Muscle of leg (tissue), 16 donors: ENCODE measurements around the gene VIL1. TPM values are rescaled to one million over a fixed set of nuclear protein-coding genes. Genes with fewer than 3 reads are reported as not detected.

ENCODE experiments used
- DNase-seq: peaks from one replicate; pipeline ENCODE4 v3.0.0; 2013
- H3K27ac ChIP-seq: one replicate; pipeline ENCODE4 v1.5.1; 2013; ENCODE audit warnings: mild to moderate bottlenecking, low read length, control low read depth
- H3K27me3 ChIP-seq: one replicate; pipeline ENCODE4 v1.6.1; 2013; ENCODE audit warnings: low read length; ENCODE audit not compliant: control insufficient read depth, insufficient read depth
- H3K36me3 ChIP-seq: one replicate; pipeline ENCODE4 v1.6.1; 2013; ENCODE audit warnings: low read length; ENCODE audit not compliant: control insufficient read depth, insufficient read depth
- H3K4me1 ChIP-seq: one replicate; pipeline ENCODE4 v1.6.1; 2013; ENCODE audit warnings: low read length; ENCODE audit not compliant: control insufficient read depth, insufficient read depth
- H3K4me3 ChIP-seq: one replicate; pipeline ENCODE4 v1.5.1; 2013; ENCODE audit warnings: low read length, control low read depth
- H3K9me3 ChIP-seq: replicated peaks from 2 replicates; pipeline ENCODE4 v1.6.1; 2013; ENCODE audit warnings: low read depth, low read length; ENCODE audit not compliant: control insufficient read depth
- WGBS: methylation state at CpG from one replicate; pipeline ENCODE4 v1.1.5; 2013; ENCODE audit warnings: missing lambda C conversion rate; ENCODE audit not compliant: insufficient coverage; 5-methylcytosine and 5-hydroxymethylcytosine counted together
- long read RNA-seq, 11 donors: transcript quantifications; one replicate each; lab custom pipeline, GENCODE V29; 2026
- polyA plus RNA-seq, 8 donors: library from polyadenylated mRNA; unstranded; fragments of 120-200 nt; gene quantifications; one replicate each; pipeline versions ENCODE4 v1.2.1 to v1.2.3, GENCODE V29; 2013; ENCODE audit warnings: inconsistent platforms in 1 of 8, low replicate concordance in 1 of 8; ENCODE audit not compliant: insufficient read length in 8 of 8, insufficient read depth in 1 of 8
- total RNA-seq: library from RNA; stranded (reverse); fragments of 120-200 nt; gene quantifications from one replicate; pipeline ENCODE4 v1.2.4, GENCODE V29; 2013

VIL1 gene
- total RNA-seq = not detected
- 10 to 100 TPM in 1 of 8 donors, 1 to 10 TPM in 1, under 1 TPM in 4, not detected in 2; 0.12 to 19.1 (median 0.45) TPM for polyA plus RNA-seq
- long read RNA-seq, donor 1 = 0 reads
- long read RNA-seq, donor 2 = 0 reads
- long read RNA-seq, donor 3 = 0 reads
- long read RNA-seq, donor 4 = 0 reads
- long read RNA-seq, donor 5 = 0 reads
- long read RNA-seq, donor 6 = 0 reads
- long read RNA-seq, donor 7 = 0 reads
- long read RNA-seq, donor 8 = 0 reads
- long read RNA-seq, donor 9 = 0 reads
- long read RNA-seq, donor 10 = 0 reads
- long read RNA-seq, donor 11 = 0 reads

GRCh38 chr2:218418717-218419458, at the start of gene VIL1:
TSS of gene VIL1 (plus strand) at chr2:218419123. CDS start at chr2:218423779, 4,656 bp downstream.
- no peak for DNase-seq
- Histone ChIP-seq H3K27me3 (peaks cover 4% of the 10 kb centered on the region), H3K27ac (no peak within 1 kb of the TSS), H3K9me3 (no peaks in the 10 kb centered on the region), H3K36me3 (no peaks in the 10 kb centered on the region), H3K4me3 (no peak within 1 kb of the TSS), H3K4me1 (no peaks in the 10 kb centered on the region)
- WGBS = 63% methylated on average over 9 of the region's 9 CpGs

DNA sequence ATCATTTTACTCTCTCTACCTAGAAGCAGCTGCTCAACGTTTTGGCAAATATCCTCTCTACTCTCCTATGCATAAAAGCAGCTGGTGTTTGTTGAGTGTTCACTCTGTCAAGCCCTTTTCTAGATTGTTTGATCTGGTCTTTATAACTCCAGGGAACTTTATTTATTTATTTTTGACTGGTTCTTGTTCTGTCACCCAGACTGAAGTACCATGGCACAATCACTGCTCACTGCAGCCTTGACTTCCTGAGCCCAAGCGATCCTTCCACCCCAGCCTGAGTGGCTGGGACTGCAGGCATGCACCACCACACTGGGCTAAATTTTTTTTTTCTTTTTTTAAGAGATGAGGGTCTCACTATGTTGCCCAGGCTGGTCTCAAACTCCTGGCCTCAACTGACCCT, 49.6 kb upstream of the VIL1 start:
- Histone ChIP-seq H3K9me3 (peaks cover 6% of the 10 kb centered on the region), H3K27me3 (no peaks in the 10 kb centered on the region), H3K4me3 (no peak overlapping the region), H3K36me3 (no peaks in the 10 kb centered on the region), H3K4me1 (peaks cover 18% of the 10 kb centered on the region), H3K27ac (no peak overlapping the region)
- 80% methylated on average over 1 of the region's 2 CpGs for WGBS
- DNase-seq = no peak

DNA sequence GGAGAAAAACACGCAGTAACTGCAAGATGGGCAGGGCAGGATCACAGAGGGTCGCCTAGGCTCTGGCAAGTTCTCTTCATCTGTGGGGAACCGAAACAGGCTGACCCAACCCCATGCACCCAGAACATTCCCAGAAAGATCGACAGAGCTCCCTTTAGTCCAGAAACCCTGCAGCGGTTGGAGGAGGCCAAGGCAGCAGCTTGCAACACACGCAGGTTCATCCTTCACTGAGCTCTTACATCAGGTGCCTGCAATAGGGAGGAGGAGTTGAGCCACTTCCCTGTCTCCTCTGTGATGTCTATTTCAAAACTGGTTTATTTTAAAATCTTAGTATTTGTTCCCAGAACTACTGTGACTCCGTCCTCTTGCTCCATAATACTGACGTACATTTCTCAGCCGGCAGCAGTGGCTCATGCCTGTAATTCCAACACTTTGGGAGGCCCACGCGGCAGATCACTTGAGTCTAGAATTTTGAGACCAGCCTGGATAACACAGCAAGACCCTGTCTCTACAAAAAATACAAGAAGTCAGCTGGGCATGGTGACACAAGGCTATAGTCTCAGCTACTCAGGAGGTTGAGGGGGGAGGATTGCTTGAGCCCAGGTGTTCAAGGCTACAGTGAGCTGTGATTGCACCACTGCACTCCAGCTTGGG, 48.4 kb upstream of the VIL1 start:
- Histone ChIP-seq H3K9me3 (peaks cover 6% of the 10 kb centered on the region), H3K27ac (peak overlapping the region; percentile 37), H3K36me3 (no peaks in the 10 kb centered on the region), H3K4me3 (no peak overlapping the region), H3K27me3 (no peaks in the 10 kb centered on the region), H3K4me1 (peaks cover 18% of the 10 kb centered on the region)
- DNase-seq = peak; percentile 54
- 46% methylated on average over 8 of the region's 11 CpGs for WGBS

DNA sequence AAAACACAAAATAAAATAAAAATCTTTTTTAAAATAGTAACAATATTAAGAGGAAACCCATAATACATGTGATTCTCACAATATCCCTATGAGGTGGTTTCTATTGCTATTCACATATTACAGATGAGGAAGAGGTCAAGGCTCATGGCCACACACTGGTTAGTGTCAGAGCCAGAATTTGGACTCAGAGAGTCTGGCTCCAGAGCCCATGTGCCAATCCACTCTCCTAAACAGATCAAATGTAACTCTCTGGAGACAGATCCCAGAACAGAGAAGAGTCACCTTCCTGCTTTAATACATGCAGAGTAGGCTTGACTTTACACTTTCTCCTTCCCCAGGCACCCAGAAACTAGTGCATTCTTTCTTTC, 47.0 kb upstream of the VIL1 start:
- Histone ChIP-seq H3K27ac (no peak overlapping the region), H3K4me3 (no peak overlapping the region), H3K36me3 (no peaks in the 10 kb centered on the region), H3K4me1 (peaks cover 18% of the 10 kb centered on the region), H3K9me3 (peaks cover 3% of the 10 kb centered on the region), H3K27me3 (no peaks in the 10 kb centered on the region)
- DNase-seq = no peak

DNA sequence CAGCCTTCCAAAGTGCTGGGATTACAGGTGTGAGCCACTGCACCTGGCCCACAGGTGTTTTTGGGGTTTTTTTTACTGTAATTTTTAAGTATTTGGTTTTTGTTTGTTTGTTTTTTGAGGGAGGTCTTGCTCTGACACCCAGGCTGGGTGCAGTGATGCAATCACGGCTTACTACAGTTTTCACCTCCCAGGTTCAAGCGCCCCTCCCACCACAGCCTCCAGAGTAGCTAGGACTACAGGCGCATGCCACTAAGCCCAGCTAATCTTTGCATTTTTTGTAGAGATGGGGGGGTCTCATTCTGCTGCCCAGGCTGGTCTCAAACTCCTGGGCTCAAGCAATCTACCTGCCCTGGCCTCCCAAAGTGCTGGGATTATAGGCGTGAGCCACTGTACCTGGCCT, 44.1 kb upstream of the VIL1 start:
- no peak for DNase-seq
- no peaks in the 10 kb centered on the region for H3K27me3 ChIP-seq
- no peak overlapping the region for H3K27ac ChIP-seq
- H3K36me3 ChIP-seq = no peaks in the 10 kb centered on the region
- H3K4me1 ChIP-seq = peaks cover 2% of the 10 kb centered on the region
- no peaks in the 10 kb centered on the region for H3K9me3 ChIP-seq
- WGBS = 22% methylated on average over 1 of the region's 4 CpGs
- no peak overlapping the region for H3K4me3 ChIP-seq

DNA sequence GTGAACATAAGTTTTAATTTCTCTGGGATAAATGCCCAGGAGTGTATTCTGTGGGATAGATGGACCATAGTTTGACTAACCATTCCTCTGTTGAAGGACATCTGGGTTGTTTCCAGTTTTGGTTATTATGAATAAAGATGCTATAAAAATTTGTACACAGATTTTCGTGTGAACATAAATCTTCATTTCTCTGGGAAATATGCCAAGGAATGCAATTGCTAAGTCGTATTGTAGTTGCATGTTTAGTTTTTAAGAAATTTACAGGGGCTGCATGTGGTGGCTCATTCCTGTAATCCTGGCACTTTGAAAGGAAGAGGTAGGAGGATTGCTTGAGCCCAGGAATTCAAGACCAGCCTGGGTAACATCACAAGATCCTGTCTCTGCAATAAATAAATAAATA, 43.7 kb upstream of the VIL1 start:
- WGBS = 18% methylated on average over 2 of the region's 2 CpGs
- H3K27me3 ChIP-seq = no peaks in the 10 kb centered on the region
- no peaks in the 10 kb centered on the region for H3K9me3 ChIP-seq
- H3K36me3 ChIP-seq = no peaks in the 10 kb centered on the region
- H3K27ac ChIP-seq = no peak overlapping the region
- no peak for DNase-seq
- H3K4me3 ChIP-seq = no peak overlapping the region
- H3K4me1 ChIP-seq = peaks cover 2% of the 10 kb centered on the region

GRCh38 chr2:218378053-218378452, 40.9 kb upstream of the VIL1 start:
- Histone ChIP-seq H3K9me3 (no peaks in the 10 kb centered on the region), H3K27ac (no peak overlapping the region), H3K4me1 (no peaks in the 10 kb centered on the region), H3K27me3 (peaks cover 2% of the 10 kb centered on the region), H3K36me3 (no peaks in the 10 kb centered on the region), H3K4me3 (no peak overlapping the region)
- 79% methylated on average over 5 of the region's 5 CpGs for WGBS
- no peak for DNase-seq

GRCh38 chr2:218381916-218382366, 37.0 kb upstream of the VIL1 start, which contains the start of gene SLC11A1:
TSS of gene SLC11A1 (plus strand) at chr2:218382273. CDS start at chr2:218382369, 96 bp downstream.
- Histone ChIP-seq H3K27me3 (peaks cover 4% of the 10 kb centered on the region), H3K36me3 (no peaks in the 10 kb centered on the region), H3K4me3 (no peak within 1 kb of the TSS), H3K9me3 (no peaks in the 10 kb centered on the region), H3K27ac (no peak within 1 kb of the TSS), H3K4me1 (peaks cover under 1% of the 10 kb centered on the region)
- WGBS = 76% methylated on average over 13 of the region's 13 CpGs
- peak; percentile 60 for DNase-seq

DNA sequence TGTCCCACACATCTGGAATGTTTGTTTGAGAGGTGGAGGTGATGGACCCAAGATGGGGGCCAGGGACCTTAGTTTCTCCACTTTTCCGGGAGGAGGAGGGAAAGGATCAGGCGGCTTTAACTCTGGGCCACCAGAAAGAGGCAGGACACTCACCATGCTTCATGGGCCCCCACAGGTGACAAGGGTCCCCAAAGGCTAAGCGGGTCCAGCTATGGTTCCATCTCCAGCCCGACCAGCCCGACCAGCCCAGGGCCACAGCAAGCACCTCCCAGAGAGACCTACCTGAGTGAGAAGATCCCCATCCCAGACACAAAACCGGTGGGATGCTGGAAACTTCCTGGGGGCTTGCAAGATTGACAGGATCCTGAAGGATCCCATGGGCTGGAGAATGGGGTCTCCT, 36.1 kb upstream of the VIL1 start:
- H3K9me3 ChIP-seq = no peaks in the 10 kb centered on the region
- 87% methylated on average over 3 of the region's 6 CpGs for WGBS
- no peak for DNase-seq
- H3K36me3 ChIP-seq = no peaks in the 10 kb centered on the region
- peaks cover 5% of the 10 kb centered on the region for H3K27me3 ChIP-seq
- no peak overlapping the region for H3K4me3 ChIP-seq
- peaks cover 8% of the 10 kb centered on the region for H3K4me1 ChIP-seq
- no peak overlapping the region for H3K27ac ChIP-seq

DNA sequence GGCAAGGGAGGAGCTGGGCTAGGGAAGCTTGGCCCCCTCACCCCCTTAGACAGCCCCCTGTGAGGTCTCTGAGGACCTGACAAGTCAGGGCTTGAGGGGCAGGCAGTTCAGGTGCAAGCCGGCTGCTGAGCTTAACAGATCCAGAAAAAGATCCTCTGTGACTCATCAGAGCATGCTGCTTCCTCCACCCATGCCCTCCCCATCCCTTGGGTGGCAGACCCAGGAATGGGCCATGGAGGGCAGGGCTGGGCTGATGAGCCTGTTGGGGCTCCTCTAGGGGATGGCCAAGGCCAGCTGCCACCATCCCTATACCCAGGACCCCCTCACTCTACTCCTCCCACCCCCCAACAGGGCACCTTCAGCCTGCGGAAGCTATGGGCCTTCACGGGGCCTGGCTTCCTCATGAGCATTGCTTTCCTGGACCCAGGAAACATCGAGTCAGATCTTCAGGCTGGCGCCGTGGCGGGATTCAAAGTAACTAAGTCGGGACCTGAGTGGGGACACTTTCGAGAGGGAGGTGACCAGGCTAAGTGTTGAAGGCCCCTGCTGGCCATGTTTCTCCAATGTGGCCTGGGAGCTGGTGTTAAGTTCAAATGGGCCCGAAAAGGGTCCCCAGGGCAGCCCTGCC, 34.9 kb upstream of the VIL1 start:
- H3K4me3 ChIP-seq = no peak overlapping the region
- H3K9me3 ChIP-seq = no peaks in the 10 kb centered on the region
- DNase-seq = no peak
- H3K27ac ChIP-seq = no peak overlapping the region
- 71% methylated on average over 9 of the region's 10 CpGs for WGBS
- H3K4me1 ChIP-seq = peaks cover 9% of the 10 kb centered on the region
- peaks cover 5% of the 10 kb centered on the region for H3K27me3 ChIP-seq
- H3K36me3 ChIP-seq = no peaks in the 10 kb centered on the region
